Thyroid gland (tissue), 4 donors: Measurements from ENCODE around the gene ERP29. TPM values are rescaled to one million over a fixed set of nuclear protein-coding genes. Genes with fewer than 3 reads are reported as not detected.
"Not testable (repeated sequence)": the region's sequence is repeated elsewhere in the genome, so short reads cannot be mapped to it uniquely, and the experiment has no call there.

Experiments
- DNase-seq, 2 donors: peaks; one replicate each; pipeline ENCODE4 v3.0.0-alpha.2; 2019
- H3K27ac ChIP-seq, 3 donors: fragments of 200-600 bp; sonication (generic); 1 replicate in 2 of 3; 2 replicates in 1 of 3; pipeline ENCODE4 v1.5.1; 2016 to 2019; ENCODE audit warnings: mild to moderate bottlenecking in 1 of 3, moderate library complexity in 1 of 3
- H3K27me3 ChIP-seq: fragments of 200-600 bp; sonication (generic); one replicate; pipeline ENCODE4 v1.5.1; 2019
- H3K36me3 ChIP-seq, 2 donors: fragments of 200-600 bp; sonication (generic); one replicate each; pipeline ENCODE4 v1.5.1; 2016 to 2019
- H3K4me1 ChIP-seq, 2 donors: fragments of 200-600 bp; sonication (generic); one replicate each; pipeline ENCODE4 v1.5.1; 2017 to 2019
- H3K4me3 ChIP-seq, 3 donors: fragments of 200-600 bp; sonication (generic); replicated peaks in 1 of 3; 1 replicate in 2 of 3; 2 replicates in 1 of 3; pipeline ENCODE4 v1.5.1; 2016; ENCODE audit warnings: mild to moderate bottlenecking in 1 of 3
- H3K9me3 ChIP-seq: fragments of 200-600 bp; sonication (generic); one replicate; pipeline ENCODE4 v1.5.1; 2017
- CTCF ChIP-seq, 6 experiments: fragments of 200-600 bp in 3 of 6; fragments of 450-650 bp in 3 of 6; sonication (generic) in 3 of 6; IDR thresholded peaks; one replicate each; pipeline ENCODE4 v1.5.1; 2016 to 2019; ENCODE audit warnings: antibody characterized with exemption in 6 of 6, mild to moderate bottlenecking in 2 of 6, inconsistent platforms in 1 of 6, moderate library complexity in 1 of 6
- POLR2A ChIP-seq, 2 donors: fragments of 450-650 bp; IDR thresholded peaks; one replicate each; pipeline ENCODE4 v1.6.1; 2017; ENCODE audit warnings: antibody characterized with exemption in 2 of 2, mild to moderate bottlenecking in 2 of 2, moderate library complexity in 1 of 2
- WGBS, 2 donors: methylation state at CpG; one replicate each; pipeline ENCODE4 v1.1.5; 2017; 5-methylcytosine and 5-hydroxymethylcytosine counted together
- intact Hi-C: fragments of 100-400 bp; cut with DNase I; formaldehyde crosslinking; loops from one replicate; pipeline ENCODE4 v1.15.1; 2023
- total RNA-seq, 4 donors: library from RNA; depleted of rRNA; stranded (reverse); fragments of >200 nt; gene quantifications; one replicate each; pipeline ENCODE4 v1.2.3, GENCODE V29; 2016

ERP29 gene
- total RNA-seq, 4 donors from 2014 or later, result 66.1 to 93.3 (median 80.7) TPM

GRCh38 chr12:112035219-112035785 is 22.1 kb downstream of the ERP29 start:
- TF ChIP-seq POLR2A (IDR thresholded peaks at IDR 0.05) (no peak), CTCF (IDR thresholded peaks at IDR 0.05) (no peak)
- intact Hi-C loops, result no loop called here
- H3K9me3 ChIP-seq, result no peaks in the 10 kb centered on the region
- H3K4me1 ChIP-seq, result no peaks in the 10 kb centered on the region
- peaks cover 44 to 48% of the 10 kb centered on the region in 2 donors for H3K36me3 ChIP-seq
- no peak overlapping the region for H3K27ac ChIP-seq
- WGBS, 2 donors, result 83 to 88% methylated on average over 4 of the region's 4 CpGs
- H3K27me3 ChIP-seq, result no peaks in the 10 kb centered on the region
- H3K4me3 ChIP-seq, result no peak overlapping the region
- no peak for DNase-seq

- H3K36me3 ChIP-seq, result peaks cover 45 to 56% of the 10 kb centered on the region in 2 donors
- H3K27ac ChIP-seq, H3K27me3 ChIP-seq, H3K4me1 ChIP-seq, DNase-seq, intact Hi-C loops, H3K9me3 ChIP-seq, H3K4me3 ChIP-seq: not testable (repeated sequence)
- 94 to 99% methylated on average over 12 of the region's 12 CpGs for WGBS, 2 donors
These were observed 23.4 kb downstream of the ERP29 start for GRCh38 chr12:112036614-112037013.

GRCh38 chr12:112046003-112046402 is 32.8 kb downstream of the ERP29 start:
- TF ChIP-seq CTCF (IDR thresholded peaks at IDR 0.05) (no peak), POLR2A (IDR thresholded peaks at IDR 0.05) (peak in 1 of 2 donors; percentile 44)
- no peaks in the 10 kb centered on the region for H3K27me3 ChIP-seq
- peaks cover 45 to 46% of the 10 kb centered on the region in 2 donors for H3K36me3 ChIP-seq
- WGBS, 2 donors, result 68 to 69% methylated on average over 4 of the region's 4 CpGs
- no peak overlapping the region for H3K4me3 ChIP-seq
- H3K27ac ChIP-seq, result peak overlapping the region; percentile 53 to 61 (median 60)
- intact Hi-C loops, result no loop called here
- peak; percentile 22 to 23 for DNase-seq
- H3K4me1 ChIP-seq, result peaks cover 0 to 8% of the 10 kb centered on the region in 2 donors
- no peaks in the 10 kb centered on the region for H3K9me3 ChIP-seq

- WGBS, 2 donors, result 91 to 96% methylated on average over 13 of the region's 13 CpGs
- intact Hi-C loops, result no loop called here
These were observed 36.1 kb downstream of the ERP29 start for GRCh38 chr12:112049351-112049750.

GRCh38 chr12:112061137-112061536 is 47.9 kb downstream of the ERP29 start:
- DNase-seq, result no peak
- WGBS, 2 donors, result 97 to 99% methylated on average over 2 of the region's 2 CpGs
- intact Hi-C loops, result no loop called here
- Histone ChIP-seq H3K27ac (no peak overlapping the region), H3K4me1 (peaks cover 0 to 7% of the 10 kb centered on the region in 2 donors), H3K27me3 (no peaks in the 10 kb centered on the region), H3K36me3 (peaks cover 13 to 15% of the 10 kb centered on the region in 2 donors), H3K4me3 (no peak overlapping the region), H3K9me3 (no peaks in the 10 kb centered on the region)
- TF ChIP-seq POLR2A (IDR thresholded peaks at IDR 0.05) (no peak), CTCF (IDR thresholded peaks at IDR 0.05) (no peak)

More at GRCh38 chr12:112049351-112049750, 36.1 kb downstream of the ERP29 start:
- no peaks in the 10 kb centered on the region for H3K9me3 ChIP-seq
- TF ChIP-seq POLR2A (IDR thresholded peaks at IDR 0.05) (no peak), CTCF (IDR thresholded peaks at IDR 0.05) (no peak)
- H3K4me1 ChIP-seq, result peaks cover 0 to 8% of the 10 kb centered on the region in 2 donors
- DNase-seq, result no peak
- H3K27me3 ChIP-seq, result no peaks in the 10 kb centered on the region
- peaks cover 31 to 39% of the 10 kb centered on the region in 2 donors for H3K36me3 ChIP-seq
- no peak overlapping the region for H3K27ac ChIP-seq
- no peak overlapping the region for H3K4me3 ChIP-seq
